Measurements from ENCODE around the gene MCC. TPM values are rescaled to one million over a fixed set of nuclear protein-coding genes. Genes with fewer than 3 reads are reported as not detected.

Gene MCC
- total RNA-seq, 4 donors from 2014 or later = 17.0 to 24.8 (median 21.0) TPM

- WGBS = 98% methylated on average over 2 of the region's 2 CpGs
These were observed 324.9 kb downstream of the MCC start for GRCh38 chr5:113163328-113163727.

GRCh38 chr5:113162770-113163169, 325.5 kb downstream of the MCC start:
- Histone ChIP-seq H3K27ac (replicated peaks in 1 of 4) (peak overlapping the region in 1 of 4 donors; percentile 28), H3K27me3 (no peaks in the 10 kb centered on the region), H3K36me3 (no peaks in the 10 kb centered on the region), H3K4me1 (peaks cover 19 to 37% (median 28%) of the 10 kb centered on the region in 4 donors), H3K4me3 (no peak overlapping the region), H3K9me3 (no peaks in the 10 kb centered on the region)
- intact Hi-C loops (cut with DNase I) = no loop called here
- DNase-seq (ENCODE audit: extremely low spot score) = no peak
- WGBS = 56% methylated on average over 3 of the region's 3 CpGs
- TF ChIP-seq EP300 (IDR thresholded peaks at IDR 0.05) = no peak
- no peak for TF ChIP-seq POLR2A (IDR thresholded peaks at IDR 0.05; ENCODE audit: low read depth)
- TF ChIP-seq POLR2AphosphoS5 (IDR thresholded peaks at IDR 0.05) = no peak
- no peak for TF ChIP-seq CTCF (IDR thresholded peaks at IDR 0.05)

More at GRCh38 chr5:113163328-113163727, 324.9 kb downstream of the MCC start:
- TF ChIP-seq POLR2A (IDR thresholded peaks at IDR 0.05; ENCODE audit: low read depth) = no peak
- H3K9me3 ChIP-seq = no peaks in the 10 kb centered on the region
- no peak overlapping the region for H3K27ac ChIP-seq (replicated peaks in 1 of 4)
- no peaks in the 10 kb centered on the region for H3K36me3 ChIP-seq
- no peak for DNase-seq (ENCODE audit: extremely low spot score)
- no peak overlapping the region for H3K4me3 ChIP-seq
- peaks cover 19 to 35% (median 26%) of the 10 kb centered on the region in 4 donors for H3K4me1 ChIP-seq
- intact Hi-C loops (cut with DNase I) = no loop called here
- no peaks in the 10 kb centered on the region for H3K27me3 ChIP-seq

GRCh38 chr5:113162208-113162607, 326.0 kb downstream of the MCC start:
- H3K36me3 ChIP-seq = no peaks in the 10 kb centered on the region
- intact Hi-C loops (cut with DNase I) = no loop called here
- H3K4me1 ChIP-seq = peaks cover 19 to 43% (median 28%) of the 10 kb centered on the region in 4 donors
- TF ChIP-seq POLR2A (IDR thresholded peaks at IDR 0.05; ENCODE audit: low read depth) = no peak
- no peak for TF ChIP-seq POLR2AphosphoS5 (IDR thresholded peaks at IDR 0.05)
- TF ChIP-seq CTCF (IDR thresholded peaks at IDR 0.05) = no peak
- peak overlapping the region in 1 of 4 donors; percentile 28 for H3K27ac ChIP-seq (replicated peaks in 1 of 4)
- no peak for DNase-seq (ENCODE audit: extremely low spot score)
- no peaks in the 10 kb centered on the region for H3K9me3 ChIP-seq
- no peaks in the 10 kb centered on the region for H3K27me3 ChIP-seq
- no peak overlapping the region for H3K4me3 ChIP-seq
- WGBS = 89% methylated on average over 3 of the region's 3 CpGs

GRCh38 chr5:113161806-113162205, 326.4 kb downstream of the MCC start:
- TF ChIP-seq CTCF (IDR thresholded peaks at IDR 0.05) (no peak), EP300 (IDR thresholded peaks at IDR 0.05) (no peak), POLR2AphosphoS5 (IDR thresholded peaks at IDR 0.05) (no peak), POLR2A (IDR thresholded peaks at IDR 0.05; ENCODE audit: low read depth) (no peak)
- H3K36me3 ChIP-seq = no peaks in the 10 kb centered on the region
- DNase-seq (ENCODE audit: extremely low spot score) = no peak
- 91% methylated on average over 6 of the region's 6 CpGs for WGBS
- no peaks in the 10 kb centered on the region for H3K27me3 ChIP-seq
- peaks cover 19 to 45% (median 24%) of the 10 kb centered on the region in 4 donors for H3K4me1 ChIP-seq
- peak overlapping the region in 1 of 4 donors; percentile 28 for H3K27ac ChIP-seq (replicated peaks in 1 of 4)
- H3K4me3 ChIP-seq = no peak overlapping the region
- intact Hi-C loops (cut with DNase I) = no loop called here
- H3K9me3 ChIP-seq = no peaks in the 10 kb centered on the region

- WGBS = 88% methylated on average over 4 of the region's 4 CpGs
- H3K4me1 ChIP-seq = peaks cover 0 to 16% (median 4%) of the 10 kb centered on the region in 4 donors
- peak; percentile 60 for DNase-seq (ENCODE audit: extremely low spot score)
- no peaks in the 10 kb centered on the region for H3K9me3 ChIP-seq
- TF ChIP-seq POLR2AphosphoS5 (IDR thresholded peaks at IDR 0.05) (no peak), POLR2A (IDR thresholded peaks at IDR 0.05; ENCODE audit: low read depth) (no peak), EP300 (IDR thresholded peaks at IDR 0.05) (no peak), CTCF (IDR thresholded peaks at IDR 0.05) (no peak)
- no peak overlapping the region for H3K4me3 ChIP-seq
- no peaks in the 10 kb centered on the region for H3K36me3 ChIP-seq
- H3K27me3 ChIP-seq = no peaks in the 10 kb centered on the region
- no peak overlapping the region for H3K27ac ChIP-seq (replicated peaks in 1 of 4)
- intact Hi-C loops (cut with DNase I) = no loop called here
These were observed 330.4 kb downstream of the MCC start for GRCh38 chr5:113157886-113158285.
